Activated naive CD4-positive, alpha-beta T cell (primary cell): ENCODE data around the gene FBN2.

Experiments
- DNase-seq, 4 experiments: peaks; one replicate each; lab custom pipeline; 2025; lab: John Stamatoyannopoulos, UW

The FBN2 gene

DNA sequence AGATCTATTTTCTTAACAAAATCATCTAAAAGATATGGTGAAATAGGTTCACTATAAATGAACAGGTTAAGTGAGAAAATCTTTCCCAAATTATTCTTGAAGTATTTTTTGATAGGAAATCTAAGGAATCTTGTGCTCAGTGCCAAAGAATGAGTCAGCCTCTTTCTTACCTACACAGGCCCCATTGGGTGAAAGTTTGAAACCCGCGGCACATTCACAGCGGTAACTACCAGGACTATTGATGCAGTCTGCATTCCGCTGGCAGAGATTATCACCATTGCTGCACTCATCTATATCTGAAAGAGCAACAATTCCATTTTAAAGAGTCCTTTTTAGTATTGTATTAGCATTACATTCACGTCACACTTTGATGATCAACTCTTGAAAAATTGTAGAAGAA, 232.7 kb downstream of the FBN2 start:
- DNase-seq, result no peak

DNA sequence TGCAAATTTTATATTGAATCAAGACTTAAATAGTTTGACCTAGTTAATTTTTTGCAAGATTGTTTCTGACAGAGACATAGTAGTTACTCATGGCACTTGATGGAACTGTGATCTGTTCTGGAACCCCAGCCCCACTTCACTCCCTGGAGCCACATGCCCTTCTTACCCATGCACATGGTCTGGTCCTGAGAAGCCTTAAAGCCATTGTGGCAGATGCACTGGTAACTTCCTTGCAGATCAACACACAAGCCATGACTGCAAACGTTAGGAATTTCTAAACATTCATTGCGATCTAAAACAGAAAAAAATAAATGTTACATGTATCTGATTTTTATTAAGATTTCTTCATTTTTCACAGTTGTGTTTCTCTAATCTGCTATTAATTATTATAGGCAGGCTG, 233.3 kb downstream of the FBN2 start:
- no peak for DNase-seq

DNA sequence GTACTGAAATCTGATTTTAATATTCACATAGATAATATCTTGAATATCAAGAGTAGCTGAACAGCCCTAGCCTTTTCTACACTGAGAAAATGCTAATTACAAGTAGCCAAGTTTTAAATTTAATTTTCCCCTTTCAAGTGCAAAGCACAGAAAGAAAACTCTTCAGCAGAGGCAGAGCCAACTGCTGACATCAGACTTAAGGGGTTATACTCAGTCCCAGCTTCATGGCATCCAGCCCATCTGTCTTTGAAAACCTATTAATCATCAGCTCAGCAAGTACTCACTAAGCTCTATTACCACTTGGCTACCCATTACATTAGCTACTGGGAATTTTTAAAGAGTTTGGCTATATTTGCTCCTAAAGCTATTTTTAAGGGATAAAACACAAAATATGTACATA, 234.0 kb downstream of the FBN2 start:
- no peak for DNase-seq

DNA sequence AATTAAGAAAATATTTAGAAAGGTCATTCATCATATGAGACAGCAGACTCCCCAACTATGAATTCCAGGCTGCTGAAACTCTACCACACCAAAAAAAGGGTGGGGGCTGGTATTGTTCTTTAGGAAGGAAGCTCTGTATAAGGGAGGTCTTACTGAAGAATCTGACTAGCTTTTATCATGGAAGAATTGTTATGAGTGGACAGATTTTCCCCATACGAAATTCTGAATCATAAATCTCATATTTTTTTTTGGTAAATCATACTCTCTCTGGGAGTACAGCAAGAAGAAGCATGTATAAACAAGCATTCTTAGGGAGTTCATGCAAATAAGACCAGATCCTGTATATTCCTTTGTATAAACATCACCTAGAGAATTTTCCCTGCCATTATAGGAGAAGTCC, 234.5 kb downstream of the FBN2 start:
- DNase-seq, result no peak

DNA sequence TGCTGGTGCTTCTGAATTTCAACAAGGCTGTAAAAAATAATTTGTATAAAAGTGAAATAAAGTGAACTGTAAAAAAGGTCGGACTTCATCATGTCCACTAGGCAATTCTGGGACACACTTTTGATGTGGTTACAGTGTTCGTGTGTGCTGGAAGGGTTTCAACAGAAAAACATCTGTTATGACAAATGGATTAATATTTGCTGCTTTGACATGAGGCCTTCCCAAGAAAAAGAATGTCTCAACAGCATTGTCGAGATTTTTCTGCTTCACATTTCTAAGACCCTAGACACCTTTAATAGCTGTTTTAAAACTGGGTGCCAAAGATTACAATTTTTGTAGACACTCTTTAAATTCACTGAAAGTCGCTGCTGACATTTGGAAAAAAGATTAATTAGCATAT, 237.9 kb downstream of the FBN2 start:
- DNase-seq, result no peak

DNA sequence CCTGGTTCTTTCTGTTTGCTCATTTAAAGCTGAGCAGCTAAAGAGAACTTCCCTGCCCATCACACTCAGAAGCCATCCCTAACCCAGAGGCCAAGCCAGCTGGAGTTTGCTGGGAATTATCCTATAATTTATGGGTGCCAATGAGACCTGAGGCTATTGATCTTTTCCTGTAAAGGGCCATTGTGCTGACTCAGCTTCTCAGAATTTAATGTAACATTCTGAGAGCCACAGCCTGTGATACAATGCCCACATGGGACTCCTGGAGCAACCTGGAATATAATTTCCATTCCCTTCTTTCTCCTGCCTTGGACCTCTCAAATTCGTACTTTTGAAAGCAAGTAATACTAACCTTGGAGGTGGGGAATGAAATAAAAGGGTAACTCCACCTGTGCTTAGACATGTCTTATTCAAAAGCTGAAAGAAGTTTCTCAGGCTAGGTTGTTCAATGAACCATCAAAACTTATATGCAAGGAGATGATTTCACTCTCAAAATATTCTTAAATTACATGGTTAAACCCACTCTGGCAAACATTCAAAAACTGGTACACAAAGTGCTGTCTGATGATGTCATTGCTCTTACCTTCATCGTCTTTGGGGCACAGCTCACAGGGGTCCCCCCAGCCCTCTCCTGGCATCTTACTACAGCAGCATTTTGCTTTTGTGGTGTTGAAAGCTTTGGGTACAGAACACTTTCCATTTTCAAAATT, 247.7 kb downstream of the FBN2 start:
- DNase-seq, result no peak

DNA sequence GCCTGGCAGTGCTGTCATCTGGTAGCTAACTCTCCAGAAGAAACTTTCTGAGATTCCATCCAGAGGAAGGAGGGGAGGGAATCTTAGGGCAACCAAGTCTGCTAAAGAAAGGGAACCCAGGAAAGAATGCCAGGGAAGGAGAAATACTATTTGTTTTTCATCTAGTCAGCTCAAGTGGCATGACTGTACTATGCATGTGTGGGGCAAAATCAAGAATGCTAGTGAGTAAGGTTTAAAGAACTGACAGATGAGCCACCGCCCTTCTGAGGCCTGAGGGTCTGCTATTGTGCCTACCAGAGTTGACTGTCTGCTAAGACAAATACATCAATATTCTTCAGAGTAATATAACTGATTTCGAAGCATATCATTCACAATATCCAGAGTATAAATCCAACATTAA, 250.3 kb downstream of the FBN2 start:
- no peak for DNase-seq

DNA sequence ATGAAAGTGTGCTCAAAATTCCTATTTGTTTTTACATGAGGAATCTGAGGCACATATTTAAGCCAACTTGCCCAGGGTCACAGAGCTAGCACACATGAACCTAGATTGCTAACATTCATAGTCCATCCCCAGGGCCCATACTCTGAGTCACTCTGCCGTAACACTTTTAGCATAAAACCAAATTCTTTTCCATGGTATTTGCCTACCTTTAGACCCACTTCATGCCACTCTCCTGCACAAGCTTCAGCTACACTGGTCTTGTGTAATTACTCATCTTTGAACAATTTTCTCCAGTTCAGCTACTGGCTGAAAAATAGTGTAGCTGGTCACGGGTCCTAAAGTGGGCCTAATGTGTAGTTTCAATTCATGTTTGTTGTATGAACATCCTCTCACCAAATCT, 253.8 kb downstream of the FBN2 start:
- DNase-seq, result no peak

DNA sequence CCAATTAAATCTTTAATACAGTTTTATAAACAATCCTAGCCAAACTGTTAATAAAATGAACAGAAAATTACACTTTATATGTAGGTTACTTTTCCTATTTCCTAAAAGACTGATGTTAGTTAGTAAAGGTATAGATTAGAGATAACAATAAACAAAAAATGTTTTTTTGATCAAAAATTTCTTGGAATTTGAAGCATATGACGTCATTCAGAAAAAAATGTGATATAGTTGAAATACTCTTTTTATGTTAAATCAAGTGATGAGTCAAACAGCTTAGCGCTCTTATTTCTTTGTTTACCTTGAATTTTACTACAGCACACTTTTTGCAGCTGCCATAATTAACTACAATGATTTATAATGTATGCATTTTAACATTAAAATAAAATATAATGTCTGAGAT, 258.7 kb downstream of the FBN2 start:
- no peak for DNase-seq

DNA sequence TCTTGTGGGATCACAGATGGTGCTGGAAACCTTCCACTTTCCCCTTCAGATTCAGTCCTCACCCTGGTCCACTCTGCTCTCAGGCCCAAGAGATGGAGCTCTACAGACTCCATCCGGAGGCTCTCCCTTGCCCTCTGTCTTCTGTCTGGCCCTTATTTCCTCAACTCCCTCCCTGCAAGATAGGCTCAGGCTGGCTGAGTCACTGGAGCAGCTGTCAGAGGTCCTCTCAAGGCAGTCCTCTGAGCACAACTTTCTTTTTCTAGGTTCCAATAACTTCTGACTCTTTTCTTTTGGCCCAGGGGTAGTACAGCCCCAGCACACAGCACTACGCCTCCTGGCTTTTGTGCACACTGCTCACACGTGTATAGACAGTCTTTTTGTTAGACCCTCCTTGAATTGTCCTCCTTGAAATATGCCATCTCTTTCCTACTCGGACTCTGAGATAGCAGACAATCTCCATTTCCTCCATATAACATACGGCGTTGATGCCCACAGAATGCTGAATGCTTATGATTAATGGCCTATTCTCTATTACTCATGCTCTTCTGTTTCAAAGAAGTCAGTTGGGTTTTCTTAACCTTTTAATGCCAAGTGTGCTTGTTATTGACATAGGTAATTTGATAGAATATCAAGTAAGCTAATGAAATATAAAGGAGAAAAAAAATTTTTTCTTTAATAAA, 261.4 kb downstream of the FBN2 start:
- DNase-seq, result no peak

DNA sequence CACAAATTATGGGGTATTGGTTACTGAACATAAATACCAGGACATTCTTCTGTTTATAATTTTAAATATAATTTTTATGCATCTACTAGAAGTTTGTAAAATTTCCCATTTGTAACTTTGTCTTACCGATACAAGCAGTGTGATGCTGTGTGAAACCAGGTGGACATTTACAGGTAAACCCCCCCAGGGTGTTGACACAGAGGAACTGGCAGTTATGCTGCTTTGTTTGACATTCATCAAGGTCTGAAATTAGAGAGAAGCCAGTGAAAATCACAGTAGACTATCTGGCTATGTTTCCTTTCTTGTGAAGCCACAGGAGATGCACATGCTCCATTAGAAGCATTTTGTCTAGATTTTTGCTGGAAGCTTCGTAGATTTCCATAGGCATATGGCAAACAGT, 263.6 kb downstream of the FBN2 start:
- DNase-seq, result no peak

DNA sequence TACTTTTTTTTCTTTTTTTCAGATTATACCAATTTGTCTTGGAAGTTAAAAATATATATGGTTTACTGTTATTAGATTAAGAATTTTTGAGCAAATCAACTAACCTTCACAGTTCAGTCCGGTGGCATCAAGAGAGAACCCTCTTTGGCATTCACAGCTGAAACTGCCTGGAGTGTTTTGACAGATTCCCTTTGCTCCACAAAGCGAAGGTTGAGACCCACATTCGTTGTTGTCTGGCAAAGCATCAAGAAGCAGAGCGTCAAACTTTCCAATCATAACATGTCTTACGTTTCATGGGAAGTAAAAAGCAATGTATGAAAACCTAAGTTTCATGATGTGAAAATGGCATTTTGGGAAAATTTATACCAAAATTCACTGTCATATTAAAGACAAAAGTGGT, 264.3 kb downstream of the FBN2 start:
- no peak for DNase-seq

DNA sequence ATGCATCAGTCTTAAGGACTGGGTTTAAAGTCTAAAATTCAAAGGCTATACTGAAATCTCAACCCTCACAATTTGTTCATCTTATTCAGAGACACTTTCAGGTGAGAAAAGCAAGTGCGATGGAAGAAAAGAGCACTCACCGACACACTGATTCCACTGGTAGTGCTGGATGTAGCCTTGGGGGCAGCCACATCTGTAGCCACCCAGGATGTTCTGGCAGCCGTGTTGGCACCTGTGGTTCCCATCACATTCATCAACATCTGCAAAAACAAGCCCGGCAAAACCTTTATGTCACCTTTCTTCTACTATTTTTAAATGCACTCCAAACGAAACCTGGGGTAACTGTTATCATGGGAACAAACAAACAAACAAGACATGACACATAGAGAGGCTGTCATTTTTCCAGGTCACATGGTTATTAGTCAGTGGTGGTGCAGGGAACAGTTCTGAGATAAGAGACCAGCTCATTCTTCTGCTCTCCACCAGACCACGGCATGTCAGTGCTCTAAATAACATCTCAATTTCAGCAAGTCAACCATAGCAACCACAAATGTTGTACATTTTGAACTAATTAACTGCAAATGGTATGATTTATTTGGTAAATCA, 266.1 kb downstream of the FBN2 start:
- no peak for DNase-seq

DNA sequence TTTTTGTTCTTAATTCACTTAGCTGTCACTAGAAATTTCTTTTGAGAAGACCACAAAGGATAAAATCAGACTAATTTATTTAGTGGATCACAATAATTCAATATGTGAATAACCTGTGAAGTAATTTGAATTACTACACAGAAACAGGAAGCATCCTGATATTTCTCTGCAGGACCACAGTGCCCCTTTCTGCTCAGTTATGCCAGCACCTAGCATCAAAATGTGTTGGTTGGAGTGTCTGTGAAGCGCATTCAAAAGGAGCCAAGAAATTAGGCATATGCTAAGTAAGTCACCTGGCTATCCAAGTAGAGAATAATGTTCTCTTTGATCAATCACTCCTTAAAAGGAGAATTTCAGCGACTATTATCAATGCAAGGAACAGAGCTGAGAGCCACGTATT, 267.0 kb downstream of the FBN2 start:
- no peak for DNase-seq

DNA sequence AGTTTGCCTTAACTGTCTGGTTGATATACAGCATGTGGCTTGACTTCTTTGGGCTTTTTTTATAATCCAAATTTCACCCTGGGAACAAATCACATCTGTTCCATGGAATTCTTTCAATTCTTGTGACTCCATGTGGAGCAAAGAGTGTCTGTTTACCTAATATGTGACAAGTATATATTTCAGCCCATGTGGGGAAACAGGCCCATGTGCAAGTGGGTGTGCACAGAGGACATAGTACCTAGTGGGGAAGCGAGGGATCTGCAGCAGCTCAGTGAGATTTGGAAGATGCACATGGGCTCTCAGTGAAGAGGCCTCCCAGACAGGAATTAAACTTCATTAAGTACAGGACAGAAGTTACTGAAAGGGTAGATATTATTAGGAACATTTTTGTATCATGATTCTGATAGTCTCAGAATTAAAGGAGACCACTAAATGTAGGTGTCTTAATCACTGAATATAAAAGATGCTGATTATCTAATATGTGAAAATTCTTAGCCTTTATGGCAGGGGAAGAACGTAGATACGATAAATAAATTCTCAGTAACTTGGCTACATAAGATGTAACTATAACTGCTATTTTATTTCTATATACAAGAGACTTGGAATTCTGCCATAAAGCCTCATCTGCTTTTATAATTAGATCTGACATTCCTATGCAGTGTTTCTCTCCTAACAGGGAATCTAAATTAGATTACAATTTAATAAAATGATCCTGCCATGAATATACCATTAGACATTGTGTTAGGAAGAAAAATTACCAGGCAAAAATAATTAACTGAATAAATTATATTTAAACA, 273.3 kb downstream of the FBN2 start:
- no peak for DNase-seq

DNA sequence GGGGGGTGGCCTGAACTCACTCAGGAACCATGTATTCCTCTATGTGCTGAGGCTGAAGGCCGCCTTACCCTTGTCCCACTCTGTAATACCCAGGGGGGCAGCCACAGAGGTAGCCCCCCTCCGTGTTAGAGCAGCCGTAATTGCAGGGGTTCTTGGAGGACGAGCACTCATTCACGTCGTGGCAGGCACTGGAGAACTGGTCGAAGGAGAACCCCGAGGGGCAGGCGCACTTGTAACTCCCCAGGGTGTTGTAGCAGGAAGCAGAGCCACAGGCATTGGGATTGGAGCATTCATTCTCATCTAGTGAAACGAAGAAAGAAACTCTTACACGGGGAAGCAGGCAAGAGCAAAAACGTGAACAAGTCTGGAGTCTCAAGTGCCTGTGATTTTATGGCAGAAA, 274.7 kb downstream of the FBN2 start:
- no peak for DNase-seq

DNA sequence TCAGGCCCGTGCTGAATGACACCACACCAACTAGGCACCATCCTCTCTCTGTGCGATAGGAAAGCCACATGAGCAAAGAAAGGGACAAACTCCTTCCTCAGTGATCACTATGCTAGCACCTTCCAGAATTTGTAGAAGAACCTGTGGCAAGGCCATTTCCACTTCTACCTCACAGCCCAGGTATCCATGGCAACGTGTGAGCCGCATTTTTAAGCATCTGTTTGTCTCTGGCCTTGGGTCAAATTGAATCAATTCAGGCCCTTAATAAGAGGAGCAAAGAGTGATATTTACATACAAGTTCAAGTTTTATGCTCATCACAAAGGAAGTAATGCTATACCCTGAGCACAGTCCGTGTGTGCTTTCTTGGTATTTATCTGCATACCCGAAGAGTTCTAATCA, 275.1 kb downstream of the FBN2 start:
- no peak for DNase-seq

DNA sequence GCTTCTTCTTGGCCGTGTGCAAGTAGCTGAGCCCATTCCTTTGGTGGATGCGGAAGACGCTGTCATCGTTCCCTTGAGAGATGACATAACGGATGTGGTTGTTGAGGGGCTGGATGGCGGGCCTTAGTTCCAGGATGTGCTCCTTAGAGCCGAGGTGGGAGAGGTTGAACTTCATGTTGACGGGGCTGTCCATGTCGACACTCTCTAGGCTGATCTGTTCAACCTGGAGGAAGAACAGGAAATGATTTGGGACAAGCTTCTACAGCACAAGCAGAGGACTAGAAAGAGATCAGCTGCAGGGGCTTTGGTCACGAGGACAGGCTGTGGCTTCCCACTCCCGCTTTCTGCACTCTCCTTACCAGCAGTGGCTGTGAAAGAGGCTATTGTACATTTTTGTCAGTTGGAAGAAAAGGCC, 278.4 kb downstream of the FBN2 start:
- DNase-seq, result no peak

DNA sequence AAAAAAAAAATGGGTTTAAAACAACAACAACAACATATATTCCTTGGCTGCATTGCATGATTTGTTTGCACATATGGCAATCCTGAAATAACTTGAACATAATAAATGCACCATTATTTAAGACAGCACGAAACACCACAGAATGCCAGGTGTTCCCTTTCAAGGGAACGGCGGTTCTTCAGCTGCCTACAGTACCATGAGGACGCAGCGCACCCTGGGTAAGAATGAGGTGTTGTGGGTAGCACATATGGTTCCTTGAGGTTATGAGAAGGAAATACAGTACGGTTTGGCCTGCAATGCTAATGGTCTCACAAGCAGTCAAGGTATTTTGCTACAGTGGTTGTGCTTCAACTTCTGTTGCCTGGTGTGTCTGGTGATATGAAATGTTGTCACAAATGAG, 279.7 kb downstream of the FBN2 start:
- DNase-seq, result no peak

DNA sequence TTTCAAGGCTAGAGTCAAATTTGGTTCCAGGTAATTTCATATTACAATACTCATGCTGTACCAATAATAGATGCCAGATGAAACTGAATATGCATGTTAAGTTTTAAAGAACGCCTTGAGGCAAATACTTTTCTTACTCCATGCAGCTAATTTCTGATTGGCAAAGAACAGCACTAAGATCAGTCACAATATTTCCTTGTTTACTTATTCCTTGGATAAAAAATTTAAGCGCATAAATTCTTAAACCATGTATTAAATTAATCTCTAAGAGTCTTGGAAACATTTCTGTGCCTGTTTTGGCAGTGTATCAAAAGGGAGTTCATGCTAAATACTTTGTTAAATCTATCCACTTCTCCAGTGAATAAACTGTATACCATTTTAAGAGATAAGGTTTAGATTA, 281.0 kb downstream of the FBN2 start:
- DNase-seq, result no peak

DNA sequence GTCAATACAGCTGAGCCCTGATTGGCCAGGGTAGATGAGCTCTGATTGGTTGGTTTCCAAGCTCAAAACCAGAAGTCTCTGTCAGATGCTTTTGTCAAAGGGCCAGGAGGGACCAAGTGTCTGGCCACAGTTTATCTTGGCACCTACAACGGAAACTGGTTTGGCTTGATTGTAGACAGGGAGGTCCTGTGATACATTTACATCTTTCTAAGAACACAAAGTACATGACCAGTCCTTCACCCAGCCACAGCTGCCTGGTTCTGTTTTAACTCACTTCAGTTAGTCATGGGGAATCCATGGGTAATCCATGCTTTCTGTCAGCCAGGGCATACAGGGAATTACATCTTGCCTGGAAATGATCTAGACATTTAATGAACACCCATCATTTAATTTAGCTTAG, 283.3 kb downstream of the FBN2 start:
- no peak for DNase-seq

DNA sequence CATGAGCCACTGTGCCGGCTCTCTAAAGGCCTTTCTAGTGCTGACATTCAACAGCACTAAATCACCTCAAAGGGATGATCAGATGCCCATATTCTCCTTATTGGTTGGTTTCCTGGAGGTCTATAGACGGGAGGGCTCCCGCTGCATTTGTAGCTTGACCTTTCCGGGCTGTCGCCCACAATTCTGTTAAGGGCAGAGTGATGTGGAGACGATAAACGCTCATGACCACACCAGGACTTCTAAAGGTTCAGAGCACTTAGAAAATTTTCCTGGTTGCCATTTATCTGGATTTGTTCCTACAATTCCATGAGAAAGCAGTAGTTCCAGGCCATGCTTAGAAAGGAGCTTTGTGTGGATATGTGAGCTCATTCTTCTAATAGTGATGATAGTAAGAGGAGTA, 284.2 kb downstream of the FBN2 start:
- no peak for DNase-seq

DNA sequence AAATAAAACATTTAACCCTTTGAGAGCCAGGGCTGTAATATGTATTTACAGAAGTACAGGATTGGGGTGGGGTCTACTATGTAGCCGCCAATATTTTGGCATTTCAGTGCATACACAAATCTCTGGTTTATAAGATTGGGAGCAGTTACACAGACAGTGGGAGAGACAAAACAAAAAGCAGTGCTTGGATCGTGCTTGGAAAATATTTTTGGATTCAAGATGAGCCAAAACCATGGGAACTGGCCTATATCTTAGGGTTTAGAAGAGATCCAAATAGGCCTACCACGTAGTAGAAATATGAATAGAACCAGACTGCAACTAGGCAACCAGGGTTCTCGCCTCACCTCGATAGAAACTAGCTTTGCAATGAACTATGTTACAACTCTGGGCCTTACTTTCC, 284.9 kb downstream of the FBN2 start:
- no peak for DNase-seq
